ENCODE data around the gene MSI2. TPM values are rescaled to one million over a fixed set of nuclear protein-coding genes. Genes with fewer than 3 reads are reported as not detected.

The MSI2 gene
- total and polyA plus RNA-seq, 9 of the 15 experiments (the other 6 are each of a cell fraction or from before 2014, with no cell fraction given): 4.6 to 61.8 (median 42.4) TPM

DNA sequence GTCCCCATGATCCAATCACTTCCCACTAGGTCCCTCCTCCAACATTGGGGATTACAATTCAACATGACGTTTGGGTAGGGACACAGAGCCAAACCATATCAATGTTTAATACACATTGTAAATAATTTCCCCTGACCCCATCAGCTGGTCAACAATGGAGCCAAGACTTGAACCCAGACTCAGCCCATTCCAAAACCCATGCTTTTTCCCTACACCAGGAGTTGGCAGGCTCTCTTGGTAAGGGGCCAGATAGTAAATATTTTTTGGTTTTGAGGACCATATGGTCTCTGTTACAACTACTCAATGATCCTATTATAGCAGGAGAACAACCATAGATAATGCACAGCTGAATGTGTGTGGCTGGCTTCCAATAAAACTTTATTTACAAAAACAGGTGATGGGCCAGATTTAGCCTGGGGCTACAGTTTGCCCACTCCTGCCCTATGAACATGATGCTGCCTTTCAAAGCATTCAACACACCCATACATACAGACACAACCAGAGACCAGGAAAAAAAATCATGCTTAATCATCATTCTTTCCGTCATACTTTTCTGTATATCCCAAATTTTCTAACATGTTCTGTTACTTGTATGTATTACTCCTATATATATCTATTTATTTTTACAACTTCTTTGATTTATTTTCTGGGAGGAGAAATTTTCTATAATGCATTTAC lies 22.1 kb upstream of the MSI2 start:
- no peak for DNase-seq (ENCODE audit: extremely low read depth in 1 of 4, low spot score in 3 of 4)
- Histone ChIP-seq H3K9me1 (ENCODE audit: control insufficient read depth, insufficient read depth, low read length) (no peaks in the 10 kb centered on the region), H3K9ac (ENCODE audit: insufficient read depth in 1 of 2, low read depth in 2 of 2, low read length in 2 of 2) (no peak overlapping the region), H3K4me2 (ENCODE audit: insufficient read depth, low read length) (no peak overlapping the region), H3K4me1 (replicated peaks in 1 of 2; ENCODE audit: control insufficient read depth in 2 of 2, insufficient read depth in 2 of 2, low read length in 2 of 2) (no peaks in the 10 kb centered on the region), H3K36me3 (ENCODE audit: control insufficient read depth, insufficient read depth, low read length) (no peaks in the 10 kb centered on the region), H3K4me3 (no peak overlapping the region), H2AFZ (ENCODE audit: low read depth, low read length) (no peak overlapping the region), H3K79me2 (ENCODE audit: control insufficient read depth, insufficient read depth, low read length) (no peaks in the 10 kb centered on the region), H3K27me3 (ENCODE audit: control insufficient read depth in 2 of 2, insufficient read depth in 2 of 2, low read length in 2 of 2) (peaks cover 0 to 22% of the 10 kb centered on the region in 2 experiments; a peak in 3 of 5 replicates), H4K20me1 (replicated peaks; ENCODE audit: control insufficient read depth, insufficient read depth, low read length) (no peaks in the 10 kb centered on the region), H3K9me3 (replicated peaks; ENCODE audit: control insufficient read depth, insufficient read depth, low read depth, low read length) (no peaks in the 10 kb centered on the region), H3K27ac (ENCODE audit: extremely low read depth, low read depth, low read length) (no peak overlapping the region)
- intact Hi-C loops (cut with micrococcal nuclease): no loop called here
- BruUV-seq (replicated peaks): no TSS peak
- TF ChIP-seq RB1 (IDR thresholded peaks at IDR 0.05; ENCODE audit: low read depth) (no peak), ZC3H11A (IDR thresholded peaks at IDR 0.05; ENCODE audit: low read depth, low read length) (no peak), C11orf30 (IDR thresholded peaks at IDR 0.05; ENCODE audit: low read depth) (peak; percentile 47; the same call in 1 of the 2 replicates), SRSF7 (optimal IDR thresholded peaks at IDR 0.05; ENCODE audit: low read depth, low read length) (no peak), ZNF316 (IDR thresholded peaks at IDR 0.05) (peak; percentile 57), KDM2B (CRISPR knock-in tag; IDR thresholded peaks at IDR 0.05) (no peak)
- TF ChIP-seq, protein P1, sequence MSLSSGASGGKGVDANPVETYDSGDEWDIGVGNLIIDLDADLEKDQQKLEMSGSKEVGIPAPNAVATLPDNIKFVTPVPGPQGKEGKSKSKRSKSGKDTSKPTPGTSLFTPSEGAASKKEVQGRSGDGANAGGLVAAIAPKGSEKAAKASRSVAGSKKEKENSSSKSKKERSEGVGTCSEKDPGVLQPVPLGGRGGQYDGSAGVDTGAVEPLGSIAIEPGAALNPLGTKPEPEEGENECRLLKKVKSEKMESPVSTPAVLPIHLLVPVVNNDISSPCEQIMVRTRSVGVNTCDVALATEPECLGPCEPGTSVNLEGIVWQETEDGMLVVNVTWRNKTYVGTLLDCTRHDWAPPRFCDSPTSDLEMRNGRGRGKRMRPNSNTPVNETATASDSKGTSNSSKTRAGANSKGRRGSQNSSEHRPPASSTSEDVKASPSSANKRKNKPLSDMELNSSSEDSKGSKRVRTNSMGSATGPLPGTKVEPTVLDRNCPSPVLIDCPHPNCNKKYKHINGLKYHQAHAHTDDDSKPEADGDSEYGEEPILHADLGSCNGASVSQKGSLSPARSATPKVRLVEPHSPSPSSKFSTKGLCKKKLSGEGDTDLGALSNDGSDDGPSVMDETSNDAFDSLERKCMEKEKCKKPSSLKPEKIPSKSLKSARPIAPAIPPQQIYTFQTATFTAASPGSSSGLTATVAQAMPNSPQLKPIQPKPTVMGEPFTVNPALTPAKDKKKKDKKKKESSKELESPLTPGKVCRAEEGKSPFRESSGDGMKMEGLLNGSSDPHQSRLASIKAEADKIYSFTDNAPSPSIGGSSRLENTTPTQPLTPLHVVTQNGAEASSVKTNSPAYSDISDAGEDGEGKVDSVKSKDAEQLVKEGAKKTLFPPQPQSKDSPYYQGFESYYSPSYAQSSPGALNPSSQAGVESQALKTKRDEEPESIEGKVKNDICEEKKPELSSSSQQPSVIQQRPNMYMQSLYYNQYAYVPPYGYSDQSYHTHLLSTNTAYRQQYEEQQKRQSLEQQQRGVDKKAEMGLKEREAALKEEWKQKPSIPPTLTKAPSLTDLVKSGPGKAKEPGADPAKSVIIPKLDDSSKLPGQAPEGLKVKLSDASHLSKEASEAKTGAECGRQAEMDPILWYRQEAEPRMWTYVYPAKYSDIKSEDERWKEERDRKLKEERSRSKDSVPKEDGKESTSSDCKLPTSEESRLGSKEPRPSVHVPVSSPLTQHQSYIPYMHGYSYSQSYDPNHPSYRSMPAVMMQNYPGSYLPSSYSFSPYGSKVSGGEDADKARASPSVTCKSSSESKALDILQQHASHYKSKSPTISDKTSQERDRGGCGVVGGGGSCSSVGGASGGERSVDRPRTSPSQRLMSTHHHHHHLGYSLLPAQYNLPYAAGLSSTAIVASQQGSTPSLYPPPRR (CRISPR knock-in tag; IDR thresholded peaks at IDR 0.05; ENCODE audit: borderline replicate concordance): no peak
- TF ChIP-seq, protein P2, sequence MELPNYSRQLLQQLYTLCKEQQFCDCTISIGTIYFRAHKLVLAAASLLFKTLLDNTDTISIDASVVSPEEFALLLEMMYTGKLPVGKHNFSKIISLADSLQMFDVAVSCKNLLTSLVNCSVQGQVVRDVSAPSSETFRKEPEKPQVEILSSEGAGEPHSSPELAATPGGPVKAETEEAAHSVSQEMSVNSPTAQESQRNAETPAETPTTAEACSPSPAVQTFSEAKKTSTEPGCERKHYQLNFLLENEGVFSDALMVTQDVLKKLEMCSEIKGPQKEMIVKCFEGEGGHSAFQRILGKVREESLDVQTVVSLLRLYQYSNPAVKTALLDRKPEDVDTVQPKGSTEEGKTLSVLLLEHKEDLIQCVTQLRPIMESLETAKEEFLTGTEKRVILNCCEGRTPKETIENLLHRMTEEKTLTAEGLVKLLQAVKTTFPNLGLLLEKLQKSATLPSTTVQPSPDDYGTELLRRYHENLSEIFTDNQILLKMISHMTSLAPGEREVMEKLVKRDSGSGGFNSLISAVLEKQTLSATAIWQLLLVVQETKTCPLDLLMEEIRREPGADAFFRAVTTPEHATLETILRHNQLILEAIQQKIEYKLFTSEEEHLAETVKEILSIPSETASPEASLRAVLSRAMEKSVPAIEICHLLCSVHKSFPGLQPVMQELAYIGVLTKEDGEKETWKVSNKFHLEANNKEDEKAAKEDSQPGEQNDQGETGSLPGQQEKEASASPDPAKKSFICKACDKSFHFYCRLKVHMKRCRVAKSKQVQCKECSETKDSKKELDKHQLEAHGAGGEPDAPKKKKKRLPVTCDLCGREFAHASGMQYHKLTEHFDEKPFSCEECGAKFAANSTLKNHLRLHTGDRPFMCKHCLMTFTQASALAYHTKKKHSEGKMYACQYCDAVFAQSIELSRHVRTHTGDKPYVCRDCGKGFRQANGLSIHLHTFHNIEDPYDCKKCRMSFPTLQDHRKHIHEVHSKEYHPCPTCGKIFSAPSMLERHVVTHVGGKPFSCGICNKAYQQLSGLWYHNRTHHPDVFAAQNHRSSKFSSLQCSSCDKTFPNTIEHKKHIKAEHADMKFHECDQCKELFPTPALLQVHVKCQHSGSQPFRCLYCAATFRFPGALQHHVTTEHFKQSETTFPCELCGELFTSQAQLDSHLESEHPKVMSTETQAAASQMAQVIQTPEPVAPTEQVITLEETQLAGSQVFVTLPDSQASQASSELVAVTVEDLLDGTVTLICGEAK (IDR thresholded peaks at IDR 0.05): peak; percentile 90
- TF ChIP-seq, protein P2 (CRISPR knock-in tag; IDR thresholded peaks at IDR 0.05): peak; percentile 77
- ChIA-PET POLR2A (no interaction called here), CTCF (ENCODE audit: low intra/inter-chr PET ratio) (no interaction called here)
- ATAC-seq: no peak
- WGBS (ENCODE audit: insufficient coverage, low coverage, missing lambda C conversion rate): 0% methylated on average over 2 of the region's 2 CpGs
- in situ Hi-C loops (cut with MboI): no loop called here
- no peak for FAIRE-seq

Data from K562 (cell line).